NCI-H748 (cell line): ENCODE measurements around the gene ABLIM3.

Source experiments
- DNase-seq: peaks from one replicate; lab custom pipeline; 2025; ENCODE audit not compliant: unreplicated experiment; lab: John Stamatoyannopoulos, UW

Gene ABLIM3

GRCh38 chr5:149301744-149302380 is 160.6 kb downstream of the ABLIM3 start:
- no peak for DNase-seq

DNA sequence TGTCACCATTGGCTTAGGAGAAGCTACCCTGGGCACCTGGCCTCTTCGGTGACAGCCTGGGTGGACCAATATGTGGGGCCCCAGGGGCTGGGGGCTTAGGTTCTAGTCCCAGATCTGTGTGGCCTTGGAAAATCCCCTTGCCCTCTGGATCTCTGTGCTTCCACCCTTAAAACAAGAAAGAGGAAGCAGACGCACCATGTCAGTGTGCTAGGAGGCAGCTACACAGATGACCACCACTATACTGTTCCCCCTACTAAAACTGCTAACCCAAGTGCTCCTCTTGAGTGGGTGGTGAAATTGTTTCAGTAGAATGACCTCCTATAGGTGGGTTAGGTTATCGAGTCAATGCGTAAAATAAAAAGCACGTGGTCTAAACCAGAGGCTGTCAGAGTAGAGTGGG is 161.3 kb downstream of the ABLIM3 start:
- no peak for DNase-seq

- DNase-seq, result no peak
Observed at GRCh38 chr5:149303210-149303609, 161.9 kb downstream of the ABLIM3 start.

DNA sequence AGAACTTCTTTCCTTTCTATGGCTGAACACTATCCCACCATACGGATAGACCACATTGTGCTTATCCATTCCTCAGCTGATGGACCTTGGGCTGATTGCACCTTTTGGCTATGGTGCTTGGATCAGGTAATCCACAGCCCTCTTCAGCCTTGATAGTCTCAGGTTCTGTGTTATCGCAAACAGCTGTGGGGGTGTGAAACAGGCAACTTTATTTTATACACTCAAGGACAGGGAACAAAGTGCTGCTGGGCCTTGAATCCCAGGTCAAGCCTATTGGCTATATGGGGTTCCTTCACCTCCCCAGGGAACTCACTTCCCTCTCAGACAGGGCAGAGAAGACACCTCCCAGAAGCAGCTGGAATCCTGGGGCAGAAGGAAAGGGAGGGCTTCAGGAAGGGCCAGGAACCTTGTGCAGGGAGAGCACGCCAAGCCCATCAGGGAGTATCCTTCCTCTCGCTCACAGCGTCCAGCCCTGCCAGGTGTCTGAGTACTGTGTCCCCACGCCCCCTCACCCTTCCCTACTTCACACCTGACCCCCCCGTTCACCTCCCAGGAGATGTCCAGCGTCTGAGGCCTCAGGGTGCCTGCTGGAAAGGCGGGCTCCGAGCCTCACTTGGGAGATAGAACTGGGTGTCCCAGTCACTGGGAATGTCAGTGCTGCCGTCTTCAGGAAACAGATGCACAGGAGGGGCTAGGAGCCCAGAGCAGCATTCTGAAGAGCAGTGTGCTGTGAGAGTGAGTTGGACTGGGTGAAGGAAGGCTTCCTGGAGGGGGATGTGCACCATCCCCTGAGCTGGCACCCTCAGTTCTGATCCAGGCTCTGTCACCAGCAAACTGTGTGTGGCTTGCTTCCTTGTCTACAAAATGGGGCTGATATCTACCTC is 163.1 kb downstream of the ABLIM3 start:
- DNase-seq, result no peak

GRCh38 chr5:149309354-149309753 is 168.1 kb downstream of the ABLIM3 start:
- DNase-seq, result no peak
